Neutrophil (primary cell): ENCODE results near the gene FREY1.

ENCODE experiments used
- H3K27ac ChIP-seq: fragments of 200-600 bp; sonication (generic); 2 replicates; pipeline ENCODE4 v1.5.1; 2016; ENCODE audit warnings: mild to moderate bottlenecking, moderate library complexity
- H3K27me3 ChIP-seq: fragments of 200-600 bp; sonication (generic); 2 replicates; pipeline ENCODE4 v1.6.0; 2016; ENCODE audit warnings: mild to moderate bottlenecking
- H3K36me3 ChIP-seq: fragments of 200-600 bp; sonication (generic); 2 replicates; pipeline ENCODE4 v1.5.1; 2017
- H3K4me1 ChIP-seq, 2 experiments: fragments of 200-600 bp in 1 of 2; sonication (generic) in 1 of 2; 1 replicate in 1 of 2; 2 replicates in 1 of 2; pipeline versions ENCODE4 v1.5.1 to v1.6.1; 2013 to 2016; ENCODE audit warnings: low read depth in 1 of 2, low read length in 1 of 2, mild to moderate bottlenecking in 1 of 2, moderate library complexity in 1 of 2; ENCODE audit not compliant: control insufficient read depth in 1 of 2, insufficient read depth in 1 of 2
- H3K4me3 ChIP-seq, 2 experiments: fragments of 200-600 bp in 1 of 2; sonication (generic) in 1 of 2; 1 replicate in 1 of 2; 2 replicates in 1 of 2; pipeline ENCODE4 v1.5.1; 2013 to 2016; ENCODE audit warnings: low read depth in 1 of 2, low read length in 1 of 2, mild to moderate bottlenecking in 1 of 2, moderate library complexity in 1 of 2
- H3K9me3 ChIP-seq: fragments of 200-600 bp; sonication (generic); 2 replicates; pipeline ENCODE4 v1.5.1; 2016
- TF ChIP-seq, protein P1 (sequence below): fragments of 200-600 bp; sonication (generic); IDR thresholded peaks from 2 replicates; pipeline ENCODE4 v1.5.1; 2016; ENCODE audit warnings: antibody characterized with exemption

Gene FREY1

DNA sequence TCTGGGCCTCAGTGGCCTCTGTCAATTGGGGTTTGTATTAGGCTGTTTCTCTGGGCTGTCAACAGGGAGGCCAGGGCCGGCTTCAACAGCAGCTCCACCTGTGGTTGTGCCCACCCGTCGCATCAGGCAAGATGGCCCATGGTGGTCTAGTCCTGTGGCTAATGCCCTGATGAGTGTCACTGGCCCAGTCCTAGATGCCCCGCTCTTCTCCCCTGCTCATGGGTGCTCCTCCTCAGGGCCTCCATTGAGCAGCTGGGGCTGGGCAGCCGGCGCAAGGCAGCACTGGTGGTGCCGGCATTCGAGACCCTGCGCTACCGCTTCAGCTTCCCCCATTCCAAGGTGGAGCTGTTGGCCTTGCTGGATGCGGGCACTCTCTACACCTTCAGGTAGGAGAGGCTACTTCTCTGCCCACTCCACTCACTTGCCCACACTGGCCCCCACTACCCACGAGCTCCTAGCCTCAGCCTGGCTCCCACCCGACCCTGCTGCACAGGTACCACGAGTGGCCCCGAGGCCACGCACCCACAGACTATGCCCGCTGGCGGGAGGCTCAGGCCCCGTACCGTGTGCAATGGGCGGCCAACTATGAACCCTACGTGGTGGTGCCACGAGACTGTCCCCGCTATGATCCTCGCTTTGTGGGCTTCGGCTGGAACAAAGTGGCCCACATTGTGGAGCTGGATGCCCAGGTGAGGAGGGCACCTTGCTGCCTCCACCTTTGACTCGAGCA is 20.8 kb upstream of the FREY1 start:
- no peak overlapping the region for H3K4me3 ChIP-seq
- H3K27ac ChIP-seq, result no peak overlapping the region
- peaks cover 33% of the 10 kb centered on the region for H3K27me3 ChIP-seq
- peaks cover 22 to 40% of the 10 kb centered on the region in 2 experiments for H3K4me1 ChIP-seq
- H3K36me3 ChIP-seq, result peaks cover 24% of the 10 kb centered on the region
- TF ChIP-seq, protein P1, sequence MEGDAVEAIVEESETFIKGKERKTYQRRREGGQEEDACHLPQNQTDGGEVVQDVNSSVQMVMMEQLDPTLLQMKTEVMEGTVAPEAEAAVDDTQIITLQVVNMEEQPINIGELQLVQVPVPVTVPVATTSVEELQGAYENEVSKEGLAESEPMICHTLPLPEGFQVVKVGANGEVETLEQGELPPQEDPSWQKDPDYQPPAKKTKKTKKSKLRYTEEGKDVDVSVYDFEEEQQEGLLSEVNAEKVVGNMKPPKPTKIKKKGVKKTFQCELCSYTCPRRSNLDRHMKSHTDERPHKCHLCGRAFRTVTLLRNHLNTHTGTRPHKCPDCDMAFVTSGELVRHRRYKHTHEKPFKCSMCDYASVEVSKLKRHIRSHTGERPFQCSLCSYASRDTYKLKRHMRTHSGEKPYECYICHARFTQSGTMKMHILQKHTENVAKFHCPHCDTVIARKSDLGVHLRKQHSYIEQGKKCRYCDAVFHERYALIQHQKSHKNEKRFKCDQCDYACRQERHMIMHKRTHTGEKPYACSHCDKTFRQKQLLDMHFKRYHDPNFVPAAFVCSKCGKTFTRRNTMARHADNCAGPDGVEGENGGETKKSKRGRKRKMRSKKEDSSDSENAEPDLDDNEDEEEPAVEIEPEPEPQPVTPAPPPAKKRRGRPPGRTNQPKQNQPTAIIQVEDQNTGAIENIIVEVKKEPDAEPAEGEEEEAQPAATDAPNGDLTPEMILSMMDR, result no peak
- H3K9me3 ChIP-seq, result no peaks in the 10 kb centered on the region

DNA sequence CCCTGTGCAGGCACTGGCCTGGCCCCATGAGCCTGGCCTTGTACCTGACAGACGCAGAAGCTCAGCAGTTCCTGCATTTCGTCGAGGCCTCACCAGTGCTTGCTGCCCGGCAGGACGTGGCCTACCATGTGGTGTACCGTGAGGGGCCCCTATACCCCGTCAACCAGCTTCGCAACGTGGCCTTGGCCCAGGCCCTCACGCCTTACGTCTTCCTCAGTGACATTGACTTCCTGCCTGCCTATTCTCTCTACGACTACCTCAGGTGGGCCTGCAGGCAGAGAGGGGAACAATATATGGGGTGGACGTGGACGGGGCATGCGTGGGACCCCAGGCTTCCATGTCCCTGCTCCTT is 20.2 kb upstream of the FREY1 start:
- Histone ChIP-seq H3K27me3 (peaks cover 38% of the 10 kb centered on the region), H3K36me3 (peaks cover 19% of the 10 kb centered on the region), H3K4me1 (peaks cover 28 to 46% of the 10 kb centered on the region in 2 experiments), H3K9me3 (no peaks in the 10 kb centered on the region), H3K27ac (no peak overlapping the region), H3K4me3 (no peak overlapping the region)
- TF ChIP-seq, protein P1, result no peak

DNA sequence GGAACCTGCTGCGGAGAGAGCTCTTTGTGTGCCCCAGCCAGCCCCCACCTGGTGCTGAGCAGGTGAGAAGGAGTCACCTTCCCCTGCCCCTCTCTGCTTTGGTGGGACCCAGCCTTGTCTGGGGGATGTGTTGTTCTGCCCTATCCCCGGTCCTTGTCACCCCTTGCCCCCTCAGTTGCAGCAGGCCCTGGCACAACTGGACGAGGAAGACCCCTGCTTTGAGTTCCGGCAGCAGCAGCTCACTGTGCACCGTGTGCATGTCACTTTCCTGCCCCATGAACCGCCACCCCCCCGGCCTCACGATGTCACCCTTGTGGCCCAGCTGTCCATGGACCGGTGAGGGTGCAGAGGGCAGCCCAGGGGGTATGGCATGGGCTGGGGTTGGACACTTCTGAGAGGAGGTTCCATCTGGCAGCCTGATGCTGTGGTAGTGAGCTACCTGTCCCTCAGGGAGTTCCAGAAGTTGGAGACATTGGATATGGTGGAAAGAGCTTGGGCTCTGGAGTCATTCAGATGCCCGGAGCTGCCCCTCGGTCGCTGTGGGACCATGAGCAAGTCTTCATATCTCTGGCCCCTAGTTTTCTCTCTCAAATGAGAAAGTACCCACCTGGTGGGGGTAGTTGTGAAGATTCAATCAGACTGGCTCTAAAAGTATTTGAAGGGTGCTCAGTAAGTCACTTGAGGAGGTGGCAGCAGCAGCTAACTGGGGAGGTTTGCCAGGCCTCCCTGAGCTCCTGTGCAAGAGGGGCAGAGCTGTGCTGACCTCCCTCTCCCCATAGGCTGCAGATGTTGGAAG is 19.7 kb upstream of the FREY1 start:
- H3K4me3 ChIP-seq, result no peak overlapping the region
- H3K27me3 ChIP-seq, result peaks cover 44% of the 10 kb centered on the region
- H3K4me1 ChIP-seq, result peaks cover 27 to 45% of the 10 kb centered on the region in 2 experiments
- H3K36me3 ChIP-seq, result peaks cover 13% of the 10 kb centered on the region
- TF ChIP-seq, protein P1, result no peak
- no peak overlapping the region for H3K27ac ChIP-seq
- no peaks in the 10 kb centered on the region for H3K9me3 ChIP-seq

DNA sequence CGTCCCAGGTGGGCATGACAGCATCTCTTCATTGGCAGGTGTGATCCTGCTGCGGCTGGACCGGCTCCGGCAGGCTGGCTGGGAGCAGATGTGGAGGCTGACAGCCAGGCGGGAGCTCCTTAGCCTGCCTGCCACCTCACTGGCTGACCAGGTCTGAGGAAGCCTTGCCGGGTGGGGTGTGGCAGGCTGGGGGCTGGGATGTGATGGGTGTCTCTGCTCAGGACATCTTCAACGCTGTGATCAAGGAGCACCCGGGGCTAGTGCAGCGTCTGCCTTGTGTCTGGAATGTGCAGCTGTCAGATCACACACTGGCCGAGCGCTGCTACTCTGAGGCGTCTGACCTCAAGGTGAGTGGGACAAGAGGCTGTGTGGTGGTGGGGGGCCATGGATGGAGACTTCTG is 18.9 kb upstream of the FREY1 start:
- Histone ChIP-seq H3K4me3 (no peak overlapping the region), H3K36me3 (peaks cover 5% of the 10 kb centered on the region), H3K27me3 (peaks cover 52% of the 10 kb centered on the region), H3K27ac (no peak overlapping the region), H3K4me1 (peaks cover 20 to 38% of the 10 kb centered on the region in 2 experiments), H3K9me3 (no peaks in the 10 kb centered on the region)
- TF ChIP-seq, protein P1, result no peak

DNA sequence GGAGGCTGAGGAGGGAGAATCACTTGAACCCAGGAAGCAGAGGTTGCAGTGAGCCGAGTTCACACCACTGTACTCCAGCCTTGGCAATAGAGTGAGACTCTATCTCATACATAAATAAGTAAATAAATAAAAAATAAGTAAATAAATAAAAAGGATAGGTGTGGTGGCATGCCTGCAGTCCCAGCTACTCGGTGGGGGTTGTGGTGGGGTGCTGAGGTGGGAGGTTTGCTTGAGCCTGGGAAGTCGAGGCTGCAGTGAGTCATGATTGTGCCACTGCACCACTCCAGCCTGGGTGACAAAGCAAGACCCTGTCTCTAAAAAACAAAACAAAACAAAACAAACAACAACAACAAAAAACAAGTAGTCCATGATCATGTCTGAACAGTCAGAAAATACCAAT is 18.5 kb upstream of the FREY1 start:
- Histone ChIP-seq H3K27ac (no peak overlapping the region), H3K9me3 (no peaks in the 10 kb centered on the region), H3K4me1 (peaks cover 18 to 33% of the 10 kb centered on the region in 2 experiments), H3K36me3 (peaks cover under 1% of the 10 kb centered on the region), H3K27me3 (peaks cover 56% of the 10 kb centered on the region), H3K4me3 (no peak overlapping the region)
- TF ChIP-seq, protein P1, result no peak
